ACHN (cell line): ENCODE data around the gene ANO2.

Experiments used
- DNase-seq: peaks from one replicate; pipeline ENCODE4 v3.0.0-alpha.2; 2015
- in situ Hi-C: cut with HindIII; loops from 2 replicates; pipeline ENCODE4 v1.10.0; 2017; ENCODE audit warnings: low sequenced_read_pairs, low pct_ligation_motif_present, low pct_unique_long_range_greater_than_20kb

ANO2 gene

GRCh38 chr12:5524769-5525436 lies 420.2 kb downstream of the ANO2 start:
- no peak for DNase-seq
- in situ Hi-C loops, result no loop called here

GRCh38 chr12:5524116-5524768 lies 420.8 kb downstream of the ANO2 start:
- in situ Hi-C loops, result no loop called here
- DNase-seq, result no peak

- in situ Hi-C loops, result no loop called here
- DNase-seq, result no peak
Observed at GRCh38 chr12:5523396-5524115, 421.5 kb downstream of the ANO2 start.

GRCh38 chr12:5522432-5523335 lies 422.4 kb downstream of the ANO2 start:
- no peak for DNase-seq
- in situ Hi-C loops, result no loop called here

GRCh38 chr12:5521456-5522325 lies 423.4 kb downstream of the ANO2 start:
- no peak for DNase-seq
- in situ Hi-C loops, result no loop called here

- in situ Hi-C loops, result no loop called here
- no peak for DNase-seq
Observed at GRCh38 chr12:5520831-5521230, 424.2 kb downstream of the ANO2 start.

GRCh38 chr12:5520037-5520436 lies 425.0 kb downstream of the ANO2 start:
- in situ Hi-C loops, result no loop called here
- DNase-seq, result no peak

GRCh38 chr12:5518584-5519365 lies 426.3 kb downstream of the ANO2 start:
- in situ Hi-C loops, result no loop called here
- no peak for DNase-seq

- in situ Hi-C loops, result no loop called here
- no peak for DNase-seq
Observed at GRCh38 chr12:5516371-5517241, 428.5 kb downstream of the ANO2 start.

- in situ Hi-C loops, result no loop called here
- no peak for DNase-seq
Observed at GRCh38 chr12:5515458-5515857, 429.6 kb downstream of the ANO2 start.

- no peak for DNase-seq
- in situ Hi-C loops, result no loop called here
Observed at GRCh38 chr12:5514545-5514944, 430.5 kb downstream of the ANO2 start.

GRCh38 chr12:5514016-5514415 lies 431.0 kb downstream of the ANO2 start:
- in situ Hi-C loops, result no loop called here
- no peak for DNase-seq

GRCh38 chr12:5513406-5513805 lies 431.7 kb downstream of the ANO2 start:
- in situ Hi-C loops, result no loop called here
- no peak for DNase-seq
